ENCODE data around the gene KCNJ5.

DNA sequence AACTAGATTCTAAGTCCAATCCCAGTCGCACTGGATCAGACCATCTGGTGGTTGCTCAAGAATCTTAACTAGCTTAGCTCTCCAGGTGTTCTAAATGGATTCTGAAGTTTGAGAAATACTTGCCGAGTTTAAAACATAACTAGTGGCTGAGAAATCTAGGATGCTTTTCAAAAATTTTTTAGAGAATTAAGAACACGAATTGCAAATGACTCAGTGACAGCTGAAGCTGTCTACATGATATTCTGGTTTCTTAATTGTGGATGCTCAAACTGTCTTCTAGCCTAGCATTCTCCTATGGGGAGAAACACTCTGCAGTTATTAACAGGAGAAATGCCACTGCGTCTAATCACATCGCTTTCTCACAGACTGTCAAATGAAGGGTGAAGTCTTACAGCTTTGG is 71.7 kb downstream of the KCNJ5 start:
- TF ChIP-seq CTCF (IDR thresholded peaks at IDR 0.05; ENCODE audit: low read depth, low read length, poor library complexity, severe bottlenecking), result no peak
- no peak for TF ChIP-seq EZH2phosphoT487 (IDR thresholded peaks at IDR 0.05; ENCODE audit: borderline replicate concordance, low read length)

Measured in DOHH2 (cell line).